NT2/D1 (cell line): ENCODE results near the gene RNF13.

Experiments
- YY1 ChIP-seq: IDR thresholded peaks from 2 replicates; pipeline ENCODE4 v1.6.1; 2011; ENCODE audit not compliant: insufficient read length, insufficient read depth
- ZNF274 ChIP-seq: IDR thresholded peaks from 2 replicates; pipeline ENCODE4 v1.6.1; 2011; ENCODE audit warnings: mild to moderate bottlenecking, low read depth, low read length

DNA sequence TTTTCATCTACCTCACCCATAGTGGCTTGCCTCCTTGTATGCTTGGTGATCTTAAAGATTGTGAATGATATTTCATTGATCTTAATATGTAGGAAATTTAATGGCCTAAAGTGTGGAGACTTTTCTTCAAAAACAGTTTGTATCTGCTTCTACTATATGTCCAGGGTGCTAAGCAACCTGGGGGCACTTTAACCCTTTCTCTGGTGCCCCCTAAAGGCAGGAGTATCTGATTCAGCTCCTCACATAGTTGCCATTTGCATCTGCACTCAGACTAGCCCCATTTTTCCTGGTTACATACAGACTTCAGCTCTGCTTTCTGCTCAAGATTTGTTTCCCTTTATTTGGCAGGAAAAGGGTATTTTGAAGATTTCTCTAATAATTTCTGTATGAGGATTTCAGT, 162.9 kb downstream of the RNF13 start:
- no peak for TF ChIP-seq ZNF274
- no peak for TF ChIP-seq YY1
